Measurements from ENCODE around the gene NECTIN1. TPM values are rescaled to one million over a fixed set of nuclear protein-coding genes. Genes with fewer than 3 reads are reported as not detected.

The NECTIN1 gene
- total and polyA plus RNA-seq, 2 of the 4 experiments (the other 2 are of a cell fraction), result 2.3 to 4.2 TPM

DNA sequence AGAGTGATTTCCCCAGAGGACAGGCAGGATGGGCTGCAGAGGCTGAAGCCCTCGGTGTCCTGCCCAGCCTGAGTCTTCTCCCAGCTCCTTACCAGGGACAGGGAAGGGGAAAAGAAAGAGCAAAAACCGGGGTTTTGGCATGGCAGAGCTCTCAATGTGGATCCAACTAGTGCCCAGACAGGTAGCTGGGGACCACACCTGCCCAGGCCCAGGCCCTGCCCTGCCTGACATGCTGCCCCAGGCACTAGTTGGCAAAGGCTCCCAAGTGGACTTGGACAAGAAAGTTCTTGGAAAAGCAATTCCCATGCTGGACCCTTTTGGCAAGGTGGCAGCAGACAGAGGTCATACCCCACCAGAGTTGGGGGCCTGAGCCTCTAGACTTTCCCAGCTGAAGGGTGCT lies 31.1 kb downstream of the NECTIN1 start:
- H4K5ac ChIP-seq (ENCODE audit: low read depth, low read length), result no peak overlapping the region
- H2AFZ ChIP-seq (replicated peaks; ENCODE audit: low read length, poor library complexity), result no peak overlapping the region
- dilution Hi-C loops (cut with HindIII; ENCODE audit: low sequenced_read_pairs, unreplicated experiment), result no loop called here
- H3K9me3 ChIP-seq (ENCODE audit: control insufficient read depth, insufficient read depth, low read length), result no peaks in the 10 kb centered on the region
- DNase-seq, result no peak
- no peaks in the 10 kb centered on the region for H3K79me1 ChIP-seq (ENCODE audit: low read depth in 1 of 2, low read length in 2 of 2)
- H2BK15ac ChIP-seq (ENCODE audit: low read depth, low read length), result no peak overlapping the region
- H3K4me3 ChIP-seq (ENCODE audit: insufficient read depth, low read depth, low read length), result no peak overlapping the region
- no peaks in the 10 kb centered on the region for H4K20me1 ChIP-seq (ENCODE audit: insufficient read depth, low read length)
- no peak overlapping the region for H2BK5ac ChIP-seq (ENCODE audit: low read depth, low read length, poor library complexity, severe bottlenecking)
- H2AK9ac ChIP-seq (replicated peaks; ENCODE audit: low read depth, low read length, poor library complexity), result no peak overlapping the region
- no peak overlapping the region for H3K27ac ChIP-seq (ENCODE audit: insufficient read depth, low read length)
- in situ Hi-C loops (cut with MboI; ENCODE audit: low sequenced_read_pairs), result no loop called here
- no TSS peak for BruUV-seq (replicated peaks)
- no peak overlapping the region for H3K56ac ChIP-seq (ENCODE audit: extremely low read depth, insufficient read depth, low read length)
- H3K18ac ChIP-seq (ENCODE audit: low read depth, low read length), result no peak overlapping the region
- no peak for ATAC-seq (ENCODE audit: low read depth)
- no peak overlapping the region for H4K91ac ChIP-seq (ENCODE audit: insufficient read depth, low read depth, low read length)
- no peaks in the 10 kb centered on the region for H3K27me3 ChIP-seq (ENCODE audit: control insufficient read depth, insufficient read depth, low read length)
- POLR2A ChIA-PET (ENCODE audit: unreplicated experiment), result interaction anchor here (0.6 kb wide), 1 partner anchor 9 kb away, joined by 3 read pairs; no protein-coding TSS in a partner anchor
- H3K14ac ChIP-seq (replicated peaks; ENCODE audit: low read depth, low read length), result no peak overlapping the region
- no peaks in the 10 kb centered on the region for H3K4me1 ChIP-seq (ENCODE audit: control insufficient read depth, insufficient read depth, low read length)
- no peak overlapping the region for H3K9ac ChIP-seq (ENCODE audit: low read depth, low read length)
- H3K36me3 ChIP-seq (ENCODE audit: control insufficient read depth, insufficient read depth, low read length), result no peaks in the 10 kb centered on the region
- H2AK5ac ChIP-seq (ENCODE audit: low read depth, low read length), result no peak overlapping the region; the same call in 1 of the 2 replicates
- no peak overlapping the region for H3K23ac ChIP-seq (ENCODE audit: low read depth, low read length)
- no peak for TF ChIP-seq RAD21 (IDR thresholded peaks at IDR 0.05; ENCODE audit: low read length)
- no peak for TF ChIP-seq POLR2A (IDR thresholded peaks at IDR 0.05; ENCODE audit: low read depth, low read length)
- TF ChIP-seq BHLHE40 (IDR thresholded peaks at IDR 0.05; ENCODE audit: low read depth, low read length), result no peak
- TF ChIP-seq SMC3 (IDR thresholded peaks at IDR 0.05; ENCODE audit: low read depth, low read length), result no peak
- no peak for TF ChIP-seq CHD1 (IDR thresholded peaks at IDR 0.05; ENCODE audit: low read depth, low read length)
- no peak for TF ChIP-seq MAFK (IDR thresholded peaks at IDR 0.05; ENCODE audit: low read depth, low read length)
- no peak for TF ChIP-seq MAZ (IDR thresholded peaks at IDR 0.05; ENCODE audit: borderline replicate concordance, low read depth, low read length)
- TF ChIP-seq NFE2L2 (IDR thresholded peaks at IDR 0.05; ENCODE audit: low read depth, low read length), result no peak
- TF ChIP-seq MXI1 (IDR thresholded peaks at IDR 0.05; ENCODE audit: borderline replicate concordance, low read depth, low read length), result no peak
- no peak for TF ChIP-seq CEBPB (IDR thresholded peaks at IDR 0.05; ENCODE audit: low read depth, low read length)
- no peak overlapping the region for H4K8ac ChIP-seq (ENCODE audit: low read depth in 2 of 2, low read length in 2 of 2)
- H3K4ac ChIP-seq (ENCODE audit: low read depth, low read length), result no peak overlapping the region
- intact Hi-C loops (cut with micrococcal nuclease), result no loop called here
- H3K4me2 ChIP-seq (ENCODE audit: low read depth, low read length), result no peak overlapping the region
- no peak overlapping the region for H2BK20ac ChIP-seq (ENCODE audit: low read depth, low read length)
- no peak overlapping the region for H2BK120ac ChIP-seq (ENCODE audit: low read depth, low read length)
- CTCF ChIA-PET, result no interaction called here
- H3K9me1 ChIP-seq (ENCODE audit: insufficient read depth, low read length), result no peaks in the 10 kb centered on the region
- 0% methylated on average over 1 of the region's 2 CpGs; no CpG with 5 or more reads in 1 of the 2 experiments for WGBS, 2 experiments (ENCODE audit: extremely low coverage in 2 of 2, insufficient read length in 1 of 2)

All from IMR-90 (cell line).